ENCODE measurements around the gene CSNK1G3.

The CSNK1G3 gene

GRCh38 chr5:123514615-123515355 is 2.8 kb downstream of the CSNK1G3 start:
- no peak for DNase-seq (ENCODE audit: low read depth)

GRCh38 chr5:123515904-123516303 is 3.9 kb downstream of the CSNK1G3 start:
- DNase-seq (ENCODE audit: low read depth), result no peak

DNA sequence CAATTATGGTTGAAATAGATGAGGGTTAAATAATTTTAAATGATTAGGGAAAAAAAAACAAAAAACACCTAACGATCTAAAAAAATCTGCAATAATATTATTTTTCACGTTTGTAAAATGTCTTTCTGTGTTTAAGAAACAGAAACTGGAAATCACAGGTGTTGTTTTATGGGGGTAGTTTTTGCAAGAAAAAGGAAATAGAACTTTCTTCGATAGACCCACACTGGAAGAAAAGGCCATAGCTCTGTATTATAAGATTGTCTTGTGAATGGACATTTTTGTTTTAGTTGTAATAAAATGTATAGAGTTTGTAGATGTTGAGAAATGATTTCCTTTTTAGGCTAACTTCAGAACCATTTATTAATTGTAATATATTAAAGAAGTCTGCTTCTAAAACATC is 5.5 kb downstream of the CSNK1G3 start:
- no peak for DNase-seq (ENCODE audit: low read depth)

- DNase-seq (ENCODE audit: low read depth), result no peak
These were observed 6.1 kb downstream of the CSNK1G3 start for GRCh38 chr5:123518111-123518510.

DNA sequence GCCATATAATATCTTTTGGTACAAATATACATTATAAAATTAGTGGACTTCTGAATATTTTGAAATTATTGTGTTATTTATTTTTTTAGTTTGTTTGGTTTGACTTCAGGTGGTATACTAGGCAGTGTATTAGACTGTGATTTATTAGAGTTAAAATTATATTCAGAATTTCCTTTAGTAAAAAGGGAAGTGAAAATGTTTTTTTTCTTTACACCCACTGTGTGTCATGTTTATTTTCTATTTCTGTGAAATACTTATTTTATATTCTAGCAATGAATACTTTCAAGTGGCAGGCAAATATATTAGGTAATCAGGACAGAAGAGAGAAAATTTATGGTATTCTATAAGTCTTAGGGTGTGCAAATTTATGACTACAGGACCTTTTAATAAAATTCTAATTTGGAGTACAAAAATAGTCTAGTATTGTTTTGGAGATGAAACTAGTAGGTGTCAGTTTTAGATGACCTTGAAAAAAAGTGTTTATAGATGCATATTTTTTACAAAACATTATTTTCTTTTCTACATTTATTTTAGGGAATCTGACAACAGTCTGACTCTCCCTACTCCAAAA is 8.8 kb downstream of the CSNK1G3 start:
- no peak for DNase-seq (ENCODE audit: low read depth)

GRCh38 chr5:123524146-123524545 is 12.2 kb downstream of the CSNK1G3 start:
- DNase-seq (ENCODE audit: low read depth), result no peak

GRCh38 chr5:123527190-123527589 is 15.2 kb downstream of the CSNK1G3 start:
- no peak for DNase-seq (ENCODE audit: low read depth)

DNA sequence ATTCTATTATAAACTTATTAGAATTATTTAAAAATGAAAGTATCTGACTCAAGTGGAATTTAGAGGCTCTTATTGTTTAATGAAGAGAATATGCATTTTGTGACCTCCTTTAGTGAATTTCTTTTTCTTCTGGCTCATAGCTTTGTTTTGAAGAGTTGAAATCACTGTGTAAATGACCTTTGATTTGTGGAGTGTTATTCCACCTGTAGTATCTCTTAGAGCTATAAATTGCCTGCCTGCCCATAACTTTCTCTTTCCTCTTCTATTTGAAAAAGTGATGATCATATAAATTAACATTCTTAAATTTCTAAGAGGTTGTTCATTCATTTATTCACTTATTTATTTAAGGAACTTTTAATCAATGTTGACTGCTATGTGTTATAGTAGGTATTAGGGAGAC is 16.1 kb downstream of the CSNK1G3 start:
- DNase-seq (ENCODE audit: low read depth), result no peak

DNA sequence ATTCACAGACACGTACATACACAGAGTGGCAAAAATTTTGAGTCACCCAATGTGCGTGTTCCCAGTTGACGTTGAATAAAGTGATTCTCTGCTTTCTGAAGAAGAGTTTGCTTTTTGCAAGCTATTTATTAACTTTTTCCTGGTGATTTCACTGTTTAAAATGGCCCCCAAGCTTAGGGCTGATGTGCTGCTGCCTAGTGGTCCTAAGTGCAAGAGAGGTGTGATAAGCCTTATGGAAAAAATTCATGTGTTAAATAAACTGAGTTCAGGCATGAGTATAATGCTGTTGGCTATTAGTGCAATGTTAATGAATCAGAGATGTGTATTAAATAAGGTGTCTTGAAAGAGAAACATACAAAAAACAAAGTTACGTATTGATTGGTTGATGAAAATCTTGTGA is 16.9 kb downstream of the CSNK1G3 start:
- no peak for DNase-seq (ENCODE audit: low read depth)

- DNase-seq (ENCODE audit: low read depth), result no peak
These were observed 18.8 kb downstream of the CSNK1G3 start for GRCh38 chr5:123530728-123531127.

DNA sequence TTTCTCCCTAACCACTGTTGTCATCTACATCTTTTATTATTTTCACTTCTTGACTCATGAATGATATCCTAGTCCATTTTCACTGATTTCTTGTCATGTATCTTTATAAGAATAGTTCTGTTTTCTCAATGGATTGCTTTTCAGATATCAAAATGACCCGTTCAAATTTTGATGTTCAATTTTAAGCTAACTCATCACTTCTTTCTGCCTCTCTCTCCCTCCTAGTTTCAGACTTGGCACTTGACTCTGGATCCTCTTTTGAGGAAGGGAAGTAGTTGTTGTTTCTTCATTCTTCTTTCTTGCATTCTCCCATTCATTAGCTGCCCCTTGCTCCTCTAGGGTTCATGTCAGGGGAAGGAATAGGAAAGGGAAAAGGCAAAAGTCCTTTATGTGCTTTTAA is 23.7 kb downstream of the CSNK1G3 start:
- DNase-seq (ENCODE audit: low read depth), result no peak

DNA sequence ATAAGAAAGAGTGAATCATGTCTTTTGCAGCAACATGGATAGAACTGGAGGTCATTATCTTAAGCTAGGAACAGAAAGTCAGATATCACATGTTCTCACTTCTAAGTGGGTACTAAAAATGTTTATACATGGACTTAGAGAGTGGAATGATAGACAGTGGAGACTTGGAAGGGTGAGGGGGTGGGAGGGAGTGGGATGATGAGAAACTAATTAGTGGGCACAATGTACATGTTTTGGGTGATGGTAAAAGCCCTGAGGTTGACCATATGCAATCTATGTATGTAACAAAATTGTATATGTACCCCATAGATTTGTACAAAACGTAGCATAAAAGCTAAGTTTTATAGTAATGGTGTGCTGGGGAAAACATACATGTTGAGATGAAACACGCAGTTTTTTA is 25.3 kb downstream of the CSNK1G3 start:
- DNase-seq (ENCODE audit: low read depth), result no peak

GRCh38 chr5:123537845-123538244 is 25.9 kb downstream of the CSNK1G3 start:
- no peak for DNase-seq (ENCODE audit: low read depth)

GRCh38 chr5:123538670-123539459 is 26.9 kb downstream of the CSNK1G3 start:
- DNase-seq (ENCODE audit: low read depth), result no peak

GRCh38 chr5:123540534-123540933 is 28.6 kb downstream of the CSNK1G3 start:
- DNase-seq (ENCODE audit: low read depth), result no peak

DNA sequence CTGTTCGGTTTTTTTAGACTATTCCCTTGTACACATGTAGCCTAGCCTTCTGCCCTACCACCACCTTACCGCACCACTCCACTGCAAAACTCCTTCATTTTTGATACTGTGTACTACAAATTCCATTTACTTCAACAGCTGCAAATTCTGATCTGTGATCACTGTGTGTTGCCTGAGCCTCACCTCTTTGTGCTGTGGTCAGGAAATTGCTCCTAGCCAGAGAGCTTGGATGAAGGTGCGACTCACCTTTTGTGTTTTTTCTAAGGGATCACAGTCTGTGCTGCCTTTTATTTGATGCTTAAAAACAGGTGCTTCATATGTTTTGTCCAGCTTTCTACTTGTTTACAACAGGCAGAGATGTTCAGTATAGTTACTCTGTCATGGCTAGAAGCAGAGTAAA is 31.5 kb downstream of the CSNK1G3 start:
- DNase-seq (ENCODE audit: low read depth), result no peak

DNA sequence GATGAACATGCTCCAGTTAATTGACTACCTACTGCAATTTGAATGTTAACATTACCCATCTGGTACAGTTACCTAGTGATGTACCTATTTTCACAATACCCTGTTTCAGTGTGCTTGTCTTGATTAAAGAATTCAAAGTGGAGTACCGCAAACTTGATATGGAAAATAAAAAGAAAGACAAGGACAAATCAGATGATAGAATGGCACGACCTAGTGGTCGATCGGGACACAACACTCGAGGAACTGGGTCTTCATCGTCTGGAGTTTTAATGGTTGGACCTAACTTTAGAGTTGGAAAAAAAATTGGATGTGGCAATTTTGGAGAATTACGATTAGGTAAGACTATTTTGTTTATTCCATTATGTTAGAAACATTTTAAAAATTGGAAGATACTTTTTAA is 33.5 kb downstream of the CSNK1G3 start:
- DNase-seq (ENCODE audit: low read depth), result no peak

DNA sequence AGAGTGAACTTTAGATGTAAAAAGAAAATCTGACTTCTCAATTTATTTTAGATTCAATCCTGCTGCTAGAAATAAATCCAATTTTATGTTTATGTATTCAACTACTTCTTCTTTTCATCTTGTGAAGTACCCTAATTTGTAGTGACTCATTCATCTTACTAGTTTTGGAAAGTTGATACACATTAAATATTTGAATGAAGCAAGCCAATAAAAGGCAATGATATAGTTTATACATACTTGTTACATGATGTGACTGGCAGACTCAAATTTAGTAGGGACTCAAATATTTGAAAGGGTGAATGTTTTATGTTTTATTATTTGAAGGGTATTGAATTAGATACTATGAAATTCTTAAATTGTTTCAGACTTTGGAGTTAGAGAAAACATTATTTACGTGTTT is 34.7 kb downstream of the CSNK1G3 start:
- DNase-seq (ENCODE audit: low read depth), result no peak

DNA sequence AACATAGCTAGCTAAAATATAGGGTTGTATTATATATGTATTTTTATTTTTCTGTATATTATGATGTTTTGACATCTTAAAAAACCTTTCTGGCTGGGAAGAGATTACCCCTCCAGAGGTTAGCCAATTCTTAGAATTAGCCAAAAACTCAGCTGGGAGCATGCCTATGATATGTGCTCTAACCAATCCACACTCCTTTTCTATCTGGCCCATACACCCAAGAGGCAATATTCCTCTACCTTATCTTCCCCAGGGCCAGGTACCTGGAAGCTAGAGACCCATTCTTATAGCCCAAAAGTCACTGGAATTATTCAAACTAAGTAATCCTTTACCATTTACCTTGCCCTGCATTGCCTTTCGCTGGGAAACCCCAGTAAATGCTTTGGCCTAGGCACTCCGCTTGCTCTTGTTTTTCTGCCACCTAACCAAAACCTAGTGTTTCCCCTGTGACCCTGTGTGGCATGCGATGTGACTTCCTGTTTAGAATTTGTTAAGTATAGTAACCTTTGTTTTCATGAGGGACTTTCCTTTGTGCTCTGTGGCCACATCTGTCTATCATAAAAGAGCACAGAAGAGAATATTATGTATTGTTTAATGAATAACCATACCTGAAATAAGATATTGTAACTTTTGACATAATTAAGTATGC is 37.4 kb downstream of the CSNK1G3 start:
- peak; percentile 47 for DNase-seq (ENCODE audit: low read depth)

DNA sequence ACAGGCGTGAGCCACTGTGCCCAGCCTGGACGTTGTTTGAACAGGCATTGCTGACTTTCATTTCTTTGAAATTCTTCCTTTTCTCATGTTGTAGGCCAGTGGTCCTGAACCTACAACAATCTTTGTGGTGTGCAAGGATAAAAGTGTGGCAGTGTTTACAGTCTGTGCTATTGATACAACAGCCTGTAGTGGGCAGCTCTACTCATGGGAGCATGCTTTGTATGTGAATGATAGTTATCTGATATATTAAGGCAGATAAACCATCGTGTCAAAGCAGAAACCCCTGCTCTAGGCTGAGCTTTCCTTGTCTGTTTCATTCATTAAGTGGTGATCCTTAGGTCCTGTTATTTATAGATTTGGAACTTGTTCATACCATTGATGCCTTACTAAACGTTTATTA is 42.6 kb downstream of the CSNK1G3 start:
- no peak for DNase-seq (ENCODE audit: low read depth)

- no peak for DNase-seq (ENCODE audit: low read depth)
These were observed 45.9 kb downstream of the CSNK1G3 start for GRCh38 chr5:123557907-123558306.

DNA sequence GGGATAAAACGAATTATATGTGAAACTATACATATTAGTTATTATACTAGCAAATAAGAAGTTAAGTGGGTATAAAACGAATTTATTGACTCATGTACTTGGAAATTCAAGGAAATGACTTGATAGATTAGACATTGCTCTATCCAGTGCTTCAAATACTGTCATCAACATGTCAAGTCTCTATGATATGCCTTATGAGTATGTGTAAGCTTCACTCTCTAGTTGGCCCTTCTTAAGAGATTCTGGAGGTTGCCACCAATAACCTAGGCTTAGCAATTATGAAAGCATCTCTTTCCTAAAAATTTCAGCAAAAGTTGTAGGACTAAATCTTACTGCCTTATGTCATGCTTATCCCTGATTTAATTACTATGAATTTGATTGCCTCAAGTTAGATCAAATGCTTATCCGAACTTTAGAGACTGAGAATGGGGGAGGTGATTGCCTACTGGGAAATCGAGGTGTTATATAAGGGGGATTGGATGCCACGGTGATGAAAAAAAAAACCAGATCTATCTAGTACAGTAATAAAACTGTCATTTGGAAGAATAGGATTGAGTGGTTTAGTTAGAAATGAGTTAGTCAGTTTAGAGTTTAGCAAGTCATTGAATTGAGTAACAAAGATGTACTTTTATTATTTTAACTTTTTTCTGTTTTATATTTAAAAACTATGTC is 46.9 kb downstream of the CSNK1G3 start:
- no peak for DNase-seq (ENCODE audit: low read depth)

Data from T-helper 22 cell (primary cell).